Stimulated activated naive CD8-positive, alpha-beta T cell treated with anti-CD3 and anti-CD28 coated beads, Interleukin-15, Interleukin-2, amounts not matched to agents 100 ng/mL and 50 ng/mL, for 24 hours (primary cell): Measurements from ENCODE around the gene WFIKKN1.

Source experiments
- H3K27ac Mint-ChIP-seq: one replicate; pipeline ENCODE4 v1.8.0; 2021; ENCODE audit warnings: mild to moderate bottlenecking, mixed read lengths
- H3K27me3 Mint-ChIP-seq: one replicate; pipeline ENCODE4 v1.8.0; 2021; ENCODE audit warnings: mixed read lengths
- H3K36me3 Mint-ChIP-seq: one replicate; pipeline ENCODE4 v1.8.0; 2021; ENCODE audit warnings: low read depth, mixed read lengths
- H3K4me1 Mint-ChIP-seq: one replicate; pipeline ENCODE4 v1.8.0; 2021; ENCODE audit warnings: low read depth, mixed read lengths
- H3K4me3 Mint-ChIP-seq: one replicate; pipeline ENCODE4 v1.8.0; 2021; ENCODE audit warnings: mild to moderate bottlenecking, mixed read lengths
- H3K9me3 Mint-ChIP-seq: one replicate; pipeline ENCODE4 v1.8.0; 2021; ENCODE audit warnings: mixed read lengths

The WFIKKN1 gene

GRCh38 chr16:647173-647902 is 16.6 kb downstream of the WFIKKN1 start:
- H3K9me3 Mint-ChIP-seq: no peaks in the 10 kb centered on the region
- H3K36me3 Mint-ChIP-seq: peaks cover 10% of the 10 kb centered on the region
- no peaks in the 10 kb centered on the region for H3K27me3 Mint-ChIP-seq
- no peak overlapping the region for H3K27ac Mint-ChIP-seq
- no peak overlapping the region for H3K4me3 Mint-ChIP-seq
- H3K4me1 Mint-ChIP-seq: peaks cover 24% of the 10 kb centered on the region

DNA sequence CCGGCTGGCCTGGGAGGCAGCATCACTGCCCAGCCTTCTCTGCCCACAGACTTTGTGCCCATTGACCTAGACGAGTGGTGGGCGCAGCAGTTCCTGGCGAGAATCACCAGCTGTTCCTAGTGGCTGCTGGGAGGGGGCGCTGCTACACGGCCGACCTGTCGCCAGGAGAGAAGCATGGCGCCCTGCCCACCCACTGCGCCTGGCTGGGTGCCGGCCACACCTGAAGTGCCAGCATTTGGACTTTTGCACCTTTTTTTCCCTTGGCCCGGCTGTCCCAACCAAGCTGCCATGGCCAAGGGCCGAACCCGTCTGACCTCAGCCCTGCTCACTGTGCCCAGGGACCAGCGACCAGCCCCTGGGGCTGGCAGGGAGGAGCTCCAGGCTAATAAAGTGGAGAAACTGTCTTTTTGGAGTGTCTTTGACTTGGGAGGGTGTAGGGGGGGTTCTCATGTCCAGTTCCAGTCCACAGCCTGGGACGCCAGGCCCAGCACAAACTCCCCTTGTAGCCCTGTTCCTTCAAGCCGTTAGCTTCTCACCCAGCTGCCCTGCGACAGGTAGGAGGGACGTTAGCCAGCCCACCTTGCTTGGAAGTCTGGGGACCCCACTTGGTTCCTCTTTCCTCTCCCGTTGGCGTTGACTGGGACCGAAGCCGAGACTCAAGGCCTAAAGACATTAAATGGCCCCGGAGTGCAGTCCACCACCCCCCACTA is 17.4 kb downstream of the WFIKKN1 start:
- peaks cover 10% of the 10 kb centered on the region for H3K36me3 Mint-ChIP-seq
- peak overlapping the region; percentile 85 for H3K4me3 Mint-ChIP-seq
- peaks cover 21% of the 10 kb centered on the region for H3K4me1 Mint-ChIP-seq
- no peaks in the 10 kb centered on the region for H3K9me3 Mint-ChIP-seq
- no peaks in the 10 kb centered on the region for H3K27me3 Mint-ChIP-seq
- H3K27ac Mint-ChIP-seq: peak overlapping the region; percentile 88

DNA sequence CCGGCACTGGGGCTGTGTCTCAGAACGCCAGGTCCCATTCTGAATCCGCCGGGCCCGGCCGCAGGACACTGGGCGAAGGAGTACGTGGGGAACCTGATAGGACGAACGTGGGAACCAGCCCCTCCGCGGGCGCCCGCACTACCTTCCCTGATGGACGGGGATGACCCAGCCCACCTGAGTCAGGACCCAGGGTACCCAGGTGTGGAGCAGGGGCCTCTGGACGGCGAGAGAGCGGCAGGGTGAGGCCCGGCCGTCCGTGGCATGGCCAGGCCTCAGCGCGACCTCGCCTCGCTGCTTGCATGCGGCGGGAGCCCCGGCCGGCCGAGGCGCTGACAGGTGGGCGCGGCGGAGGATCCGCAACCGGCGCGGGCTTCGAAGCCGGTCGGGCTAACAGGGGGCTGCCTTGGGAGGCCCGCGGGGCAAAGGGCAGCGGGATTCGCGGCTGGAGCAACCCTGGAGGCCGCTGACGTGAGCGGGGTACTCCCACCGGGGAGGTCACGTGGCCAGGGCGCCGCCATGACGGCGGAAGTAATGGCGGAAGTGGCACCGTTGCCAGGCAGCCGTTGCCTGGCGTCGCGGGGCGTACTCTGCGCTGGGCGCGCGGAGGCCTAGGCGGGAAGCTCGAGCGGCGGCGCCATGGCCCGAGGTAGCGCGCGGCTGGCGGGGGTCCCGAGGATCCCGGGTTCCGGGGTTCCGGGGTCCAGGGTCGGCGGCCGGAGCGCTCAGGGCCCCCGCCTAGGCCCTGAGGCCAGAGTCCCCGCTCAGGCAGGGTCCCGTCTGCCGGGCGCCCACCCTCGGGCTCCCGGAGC is 18.2 kb downstream of the WFIKKN1 start, which contains the start of gene WDR90:
WDR90 (plus strand) TSS at position 585 of the 809 bp plus-strand sequence; CDS start at position 637, 52 bp downstream.
- Mint-ChIP-seq H3K27ac (peak within 1 kb of the TSS; percentile 88), H3K27me3 (no peaks in the 10 kb centered on the region), H3K4me3 (peak within 1 kb of the TSS; percentile 85), H3K4me1 (peaks cover 15% of the 10 kb centered on the region), H3K9me3 (no peaks in the 10 kb centered on the region), H3K36me3 (peaks cover 12% of the 10 kb centered on the region)

DNA sequence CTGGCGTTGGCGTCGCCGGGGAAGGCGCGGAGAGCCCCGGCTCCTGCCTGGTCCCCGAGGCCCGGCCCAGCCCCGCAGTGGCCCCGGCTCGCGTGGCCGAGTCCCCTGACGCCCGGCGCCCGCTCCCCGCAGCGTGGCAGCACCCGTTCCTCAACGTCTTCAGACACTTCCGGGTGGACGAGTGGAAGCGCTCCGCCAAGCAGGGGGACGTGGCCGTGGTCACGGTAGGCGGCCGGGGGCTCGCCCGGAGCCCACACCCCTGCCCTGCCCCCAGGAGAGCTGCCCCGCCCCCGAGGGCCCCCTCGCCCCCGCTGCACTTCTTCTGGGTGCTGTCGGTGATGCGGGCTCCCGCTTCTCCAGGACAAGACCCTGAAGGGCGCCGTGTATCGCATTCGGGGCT is 18.8 kb downstream of the WFIKKN1 start:
- peaks cover 8% of the 10 kb centered on the region for H3K36me3 Mint-ChIP-seq
- H3K27me3 Mint-ChIP-seq: no peaks in the 10 kb centered on the region
- H3K4me1 Mint-ChIP-seq: peaks cover 9% of the 10 kb centered on the region
- peak overlapping the region; percentile 81 for H3K4me3 Mint-ChIP-seq
- H3K9me3 Mint-ChIP-seq: no peaks in the 10 kb centered on the region
- H3K27ac Mint-ChIP-seq: peak overlapping the region; percentile 55

- Mint-ChIP-seq H3K4me1 (peaks cover 7% of the 10 kb centered on the region), H3K27me3 (no peaks in the 10 kb centered on the region), H3K9me3 (no peaks in the 10 kb centered on the region), H3K4me3 (no peak overlapping the region), H3K27ac (no peak overlapping the region), H3K36me3 (peaks cover 6% of the 10 kb centered on the region)
Measured at GRCh38 chr16:651844-652243, 21.1 kb downstream of the WFIKKN1 start.

GRCh38 chr16:652454-653305 is 21.9 kb downstream of the WFIKKN1 start:
- peaks cover 6% of the 10 kb centered on the region for H3K36me3 Mint-ChIP-seq
- H3K9me3 Mint-ChIP-seq: no peaks in the 10 kb centered on the region
- no peak overlapping the region for H3K27ac Mint-ChIP-seq
- H3K4me1 Mint-ChIP-seq: peaks cover 7% of the 10 kb centered on the region
- H3K27me3 Mint-ChIP-seq: no peaks in the 10 kb centered on the region
- no peak overlapping the region for H3K4me3 Mint-ChIP-seq

DNA sequence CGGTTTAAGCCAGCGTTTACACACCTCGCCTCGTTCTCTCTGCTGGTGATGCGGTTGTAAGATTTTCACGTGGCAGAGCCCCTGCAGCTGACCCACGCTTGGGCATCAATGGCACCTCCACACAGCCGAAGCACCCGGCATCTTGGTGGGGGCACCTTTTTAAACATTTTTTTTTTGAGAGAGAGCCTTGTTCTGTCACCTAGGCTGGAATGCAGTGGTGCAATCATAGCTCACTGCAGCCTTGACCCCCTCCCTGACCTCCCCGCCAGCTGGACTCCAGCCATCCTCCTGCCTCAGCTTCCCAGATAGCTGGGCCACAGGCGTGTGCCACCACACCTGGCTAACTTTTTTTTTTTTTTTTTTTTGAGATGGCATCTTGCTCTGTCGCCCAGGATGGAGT is 23.2 kb downstream of the WFIKKN1 start:
- Mint-ChIP-seq H3K27ac (no peak overlapping the region), H3K9me3 (no peaks in the 10 kb centered on the region), H3K36me3 (peaks cover 6% of the 10 kb centered on the region), H3K4me3 (no peak overlapping the region), H3K27me3 (no peaks in the 10 kb centered on the region), H3K4me1 (no peaks in the 10 kb centered on the region)

GRCh38 chr16:657487-657886 is 26.7 kb downstream of the WFIKKN1 start:
- Mint-ChIP-seq H3K4me1 (peaks cover 5% of the 10 kb centered on the region), H3K36me3 (peaks cover 6% of the 10 kb centered on the region), H3K4me3 (no peak overlapping the region), H3K27me3 (no peaks in the 10 kb centered on the region), H3K9me3 (no peaks in the 10 kb centered on the region), H3K27ac (no peak overlapping the region)

- Mint-ChIP-seq H3K4me1 (peaks cover 5% of the 10 kb centered on the region), H3K27ac (no peak overlapping the region), H3K4me3 (no peak overlapping the region)
Measured at GRCh38 chr16:658679-659571, 28.1 kb downstream of the WFIKKN1 start.

DNA sequence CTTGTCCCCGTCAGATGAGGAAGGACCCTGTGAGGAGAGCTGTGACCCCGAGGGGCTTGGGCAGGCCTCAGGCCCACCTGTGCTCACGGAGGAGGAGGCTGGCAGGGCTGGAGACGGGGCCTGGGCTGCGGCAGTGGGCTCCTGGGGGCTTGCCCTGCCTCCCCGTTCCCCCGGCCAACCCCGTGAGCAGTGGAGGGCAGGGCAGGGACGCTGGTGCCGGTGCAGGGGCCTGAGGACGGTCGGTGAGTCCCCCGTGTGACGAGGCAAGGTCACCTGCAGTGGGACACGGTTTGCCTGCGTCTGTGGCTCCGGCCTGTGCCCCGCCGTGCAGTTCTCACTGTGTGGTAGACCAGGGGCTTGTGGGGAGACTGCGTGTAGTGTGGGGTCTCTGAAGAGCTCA is 28.8 kb downstream of the WFIKKN1 start:
- H3K4me1 Mint-ChIP-seq: peaks cover 5% of the 10 kb centered on the region
- no peak overlapping the region for H3K27ac Mint-ChIP-seq
- no peaks in the 10 kb centered on the region for H3K36me3 Mint-ChIP-seq
- no peaks in the 10 kb centered on the region for H3K27me3 Mint-ChIP-seq
- H3K9me3 Mint-ChIP-seq: no peaks in the 10 kb centered on the region
- no peak overlapping the region for H3K4me3 Mint-ChIP-seq

More at GRCh38 chr16:658679-659571, 28.1 kb downstream of the WFIKKN1 start:
- Mint-ChIP-seq H3K27me3 (no peaks in the 10 kb centered on the region), H3K36me3 (peaks cover 3% of the 10 kb centered on the region), H3K9me3 (no peaks in the 10 kb centered on the region)

DNA sequence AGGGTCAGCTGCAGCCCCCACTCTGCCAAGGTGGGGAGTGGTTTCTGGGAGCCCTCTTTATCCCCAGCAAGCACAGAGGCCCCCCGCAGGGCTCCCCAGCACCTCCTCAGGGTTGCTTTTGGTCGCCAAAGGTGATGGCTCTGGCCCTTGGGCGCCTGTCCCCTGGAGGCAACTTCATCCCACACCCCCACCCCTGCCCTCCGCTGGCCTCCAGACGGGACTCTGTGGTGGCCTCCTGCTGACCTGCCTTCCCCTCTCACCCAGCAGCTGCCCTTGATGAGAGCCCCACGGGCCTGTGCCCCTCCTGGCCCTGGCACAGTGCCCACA is 29.3 kb downstream of the WFIKKN1 start:
- Mint-ChIP-seq H3K36me3 (no peaks in the 10 kb centered on the region), H3K4me1 (peaks cover 5% of the 10 kb centered on the region), H3K9me3 (no peaks in the 10 kb centered on the region), H3K27me3 (no peaks in the 10 kb centered on the region), H3K27ac (no peak overlapping the region), H3K4me3 (no peak overlapping the region)

GRCh38 chr16:660459-661183 is 29.8 kb downstream of the WFIKKN1 start:
- Mint-ChIP-seq H3K4me1 (peaks cover 5% of the 10 kb centered on the region), H3K27ac (no peak overlapping the region), H3K27me3 (no peaks in the 10 kb centered on the region), H3K36me3 (no peaks in the 10 kb centered on the region), H3K9me3 (no peaks in the 10 kb centered on the region), H3K4me3 (no peak overlapping the region)

DNA sequence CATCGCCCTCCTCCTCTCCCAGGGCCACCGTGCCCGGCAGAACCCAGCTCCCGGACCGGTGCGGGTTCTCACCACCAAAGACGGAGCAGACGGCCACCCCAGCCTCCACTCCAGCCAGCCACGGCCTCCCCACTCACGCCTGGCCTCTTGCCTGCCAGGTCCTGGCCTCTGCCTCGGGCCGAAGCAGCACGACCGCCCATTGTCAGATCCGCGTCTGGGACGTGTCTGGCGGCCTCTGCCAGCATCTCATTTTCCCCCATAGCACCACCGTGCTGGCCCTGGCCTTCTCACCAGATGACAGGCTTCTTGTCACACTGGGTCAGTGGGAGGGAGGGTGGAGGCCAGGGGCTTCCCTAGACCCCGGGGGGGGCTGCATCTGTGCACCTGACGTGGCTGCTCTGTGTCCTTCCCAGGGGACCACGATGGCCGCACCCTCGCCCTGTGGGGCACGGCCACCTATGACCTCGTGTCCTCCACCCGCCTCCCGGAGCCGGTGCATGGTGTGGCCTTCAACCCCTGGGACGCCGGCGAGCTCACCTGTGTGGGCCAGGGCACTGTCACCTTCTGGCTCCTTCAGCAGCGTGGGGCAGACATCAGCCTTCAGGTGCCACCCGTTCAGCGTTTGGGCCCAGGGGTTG is 30.5 kb downstream of the WFIKKN1 start:
- H3K36me3 Mint-ChIP-seq: no peaks in the 10 kb centered on the region
- no peaks in the 10 kb centered on the region for H3K27me3 Mint-ChIP-seq
- peaks cover 5% of the 10 kb centered on the region for H3K4me1 Mint-ChIP-seq
- no peak overlapping the region for H3K4me3 Mint-ChIP-seq
- no peaks in the 10 kb centered on the region for H3K9me3 Mint-ChIP-seq
- no peak overlapping the region for H3K27ac Mint-ChIP-seq
